NCI-H2227 treated with DMSO at 0.1 percent for 48 hours (cell line): ENCODE results near the gene TIMP2.
"Not testable (repeated sequence)": the region's sequence is repeated elsewhere in the genome, so short reads cannot be mapped to it uniquely, and the experiment has no call there.

Experiments
- DNase-seq: peaks from one replicate; lab custom pipeline; 2025; lab: John Stamatoyannopoulos, UW

Gene TIMP2

DNA sequence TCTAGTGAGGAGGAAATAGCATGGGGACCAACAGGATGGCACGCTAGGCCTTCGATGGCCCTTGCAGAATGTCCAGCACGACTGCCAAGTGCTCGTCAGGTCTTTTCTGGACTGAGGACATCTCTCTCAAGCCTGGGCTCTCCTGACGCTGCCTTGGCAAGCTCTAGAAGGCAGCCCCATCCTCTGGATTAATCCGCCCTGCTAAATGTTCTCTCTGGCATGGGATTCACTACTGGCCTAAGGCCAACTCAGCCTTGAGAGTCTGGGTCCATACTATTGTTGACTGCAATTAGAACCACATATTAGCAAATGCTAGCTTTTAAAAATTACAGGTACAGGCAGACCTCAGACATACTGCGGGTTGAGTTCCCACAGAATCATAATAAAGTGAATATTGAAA lies 19.6 kb downstream of the TIMP2 start:
- no peak for DNase-seq

DNA sequence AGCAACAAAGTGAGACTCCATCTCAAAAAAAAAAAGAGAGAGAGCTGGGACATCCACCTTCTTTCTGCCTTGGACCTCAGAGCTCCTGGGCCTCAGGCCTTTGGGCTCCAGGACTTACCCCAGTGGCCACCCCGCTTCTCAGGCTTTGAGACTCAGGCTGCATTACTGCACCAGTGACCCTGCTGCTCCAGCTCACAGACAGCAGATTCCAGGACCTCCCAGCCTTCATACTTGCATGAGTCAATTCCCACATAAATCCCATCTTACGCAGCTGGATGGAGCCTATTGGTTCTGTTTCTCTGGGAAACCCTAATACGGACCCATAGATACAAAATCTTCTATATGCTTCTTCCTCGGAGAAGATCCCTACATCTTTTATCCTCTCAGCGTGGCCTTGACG lies 20.1 kb downstream of the TIMP2 start:
- no peak for DNase-seq

DNA sequence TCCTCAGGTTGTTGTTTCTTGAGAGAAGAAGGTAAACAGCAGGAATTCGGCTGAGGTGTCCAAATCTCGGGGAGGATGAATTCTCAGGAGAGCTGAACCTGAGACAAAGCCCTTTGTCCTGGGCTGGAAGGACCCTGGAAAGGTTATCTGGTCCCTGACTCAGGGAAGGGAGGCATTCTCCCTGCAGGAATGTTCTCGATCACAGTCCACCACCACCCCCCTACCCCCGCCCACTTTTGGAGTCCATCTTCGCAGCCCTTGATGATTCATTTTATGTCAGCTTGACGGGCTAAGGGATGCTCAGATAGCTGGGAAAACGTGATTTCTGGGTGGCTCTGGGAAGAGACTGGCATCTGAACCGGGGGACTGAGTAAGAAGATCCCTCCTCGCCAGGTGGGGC lies 20.8 kb downstream of the TIMP2 start:
- no peak for DNase-seq

GRCh38 chr17:78903101-78903779 lies 21.9 kb downstream of the TIMP2 start, which contains the start of gene CEP295NL:
Gene CEP295NL (minus strand): TSS chr17:78903201. CDS start chr17:78901828, 1,373 bp downstream.
- peak; percentile 18 for DNase-seq

DNA sequence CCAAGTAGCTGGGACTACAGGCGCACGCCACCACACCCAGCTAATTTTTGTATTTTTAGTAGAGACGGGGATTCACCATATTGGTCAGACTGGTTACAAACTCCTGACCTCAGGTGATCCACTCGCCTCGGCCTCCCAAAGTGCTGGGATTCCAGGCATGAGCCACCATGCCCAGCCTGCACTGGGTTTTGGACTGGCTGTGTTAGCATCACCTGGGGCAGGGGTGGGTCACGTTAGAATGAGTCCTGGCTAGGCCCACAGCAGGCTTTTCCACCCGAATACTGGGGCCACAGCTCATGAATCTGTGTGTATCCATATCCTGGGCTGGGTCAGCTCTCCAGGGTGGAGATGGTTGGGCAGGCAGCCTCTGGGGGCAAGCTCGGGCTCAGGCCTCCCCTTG lies 23.0 kb downstream of the TIMP2 start:
- not testable (repeated sequence) for DNase-seq

- no peak for DNase-seq
Measured at GRCh38 chr17:78901806-78902205, 23.4 kb downstream of the TIMP2 start.

DNA sequence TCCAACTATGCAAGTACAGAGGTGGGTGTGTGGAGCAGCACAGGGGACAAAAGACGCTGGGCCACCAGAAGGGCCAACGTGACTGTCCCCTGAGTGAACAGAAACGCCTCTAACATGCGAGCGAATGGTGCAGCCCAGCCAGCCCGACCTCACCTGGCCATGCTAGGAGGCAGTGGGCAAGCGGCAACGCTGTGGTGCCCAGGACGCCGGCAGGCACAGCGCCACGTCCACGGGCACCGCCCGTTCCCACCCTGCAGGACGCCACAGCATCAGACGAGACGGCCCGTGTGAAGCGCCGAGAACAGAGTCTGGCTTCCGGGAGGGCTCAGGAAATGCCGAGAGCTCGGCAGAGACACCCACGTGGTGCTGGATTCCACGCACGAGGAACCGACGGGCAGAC lies 24.4 kb downstream of the TIMP2 start:
- DNase-seq, result no peak

GRCh38 chr17:78899361-78900260 lies 25.6 kb downstream of the TIMP2 start:
- no peak for DNase-seq

DNA sequence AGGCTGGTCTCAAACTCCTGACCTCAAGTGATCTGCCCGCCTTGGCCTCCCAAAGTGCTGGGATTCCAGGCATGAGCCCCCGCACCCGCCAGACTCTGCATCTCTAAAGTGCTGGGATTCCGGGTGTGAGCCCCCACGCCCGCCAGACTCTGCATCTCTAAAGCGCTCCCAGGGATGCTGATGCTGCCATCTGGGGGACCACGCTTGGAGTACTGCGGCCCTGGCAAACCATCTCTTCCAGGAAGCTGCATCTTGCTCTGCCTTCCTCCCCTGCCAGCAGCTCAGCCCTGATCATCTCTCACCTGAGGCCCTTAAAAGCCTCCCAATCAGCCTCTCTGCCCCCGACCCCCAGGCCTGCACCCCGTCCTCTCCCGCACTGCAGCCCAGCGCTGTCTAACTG lies 26.2 kb downstream of the TIMP2 start:
- DNase-seq, result no peak

GRCh38 chr17:78898075-78898836 lies 26.9 kb downstream of the TIMP2 start:
- no peak for DNase-seq

- DNase-seq, result no peak
Measured at GRCh38 chr17:78897664-78898047, 27.5 kb downstream of the TIMP2 start.

DNA sequence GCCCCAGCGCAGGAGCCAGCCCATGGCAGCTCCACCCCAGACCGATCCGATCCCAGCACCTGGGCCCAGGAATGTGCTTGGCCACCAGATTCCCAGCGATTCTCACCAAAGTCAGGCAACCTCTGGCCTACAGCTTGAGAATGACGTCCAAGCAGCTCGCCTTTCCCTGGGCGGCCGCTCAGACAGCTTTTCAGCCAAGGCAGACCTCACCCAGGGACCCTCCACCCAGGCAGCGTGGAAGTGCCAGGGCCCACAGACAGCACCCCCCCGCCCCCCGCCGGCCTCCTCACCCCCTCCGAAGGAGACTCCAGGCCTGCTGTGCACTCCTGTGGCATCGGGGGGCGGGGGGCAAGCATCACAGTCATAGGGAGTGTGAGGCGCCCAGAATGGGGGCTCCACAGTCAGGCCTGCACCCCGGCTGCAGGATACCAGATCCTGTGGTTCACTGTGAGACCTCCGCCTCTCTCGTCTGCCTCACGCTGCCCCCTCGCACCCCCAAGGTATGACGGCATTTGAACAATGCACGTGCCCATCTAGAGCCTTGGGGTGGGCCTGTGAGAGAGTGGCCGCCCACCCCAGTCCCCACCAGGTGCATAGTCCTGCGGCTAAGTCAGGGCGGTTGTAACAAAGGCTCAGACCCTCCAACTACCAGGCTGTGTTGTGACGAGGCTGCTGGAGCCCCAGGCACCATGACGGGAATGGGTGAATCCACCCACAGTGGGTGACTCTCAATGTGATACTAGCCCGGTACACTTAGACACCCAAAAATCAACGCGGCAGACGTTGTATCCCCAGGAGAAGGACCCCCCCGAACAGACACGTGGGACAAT lies 28.1 kb downstream of the TIMP2 start:
- no peak for DNase-seq

- DNase-seq, result no peak
Measured at GRCh38 chr17:78896091-78896833, 28.9 kb downstream of the TIMP2 start.

GRCh38 chr17:78895322-78895721 lies 29.9 kb downstream of the TIMP2 start:
- DNase-seq, result no peak

DNA sequence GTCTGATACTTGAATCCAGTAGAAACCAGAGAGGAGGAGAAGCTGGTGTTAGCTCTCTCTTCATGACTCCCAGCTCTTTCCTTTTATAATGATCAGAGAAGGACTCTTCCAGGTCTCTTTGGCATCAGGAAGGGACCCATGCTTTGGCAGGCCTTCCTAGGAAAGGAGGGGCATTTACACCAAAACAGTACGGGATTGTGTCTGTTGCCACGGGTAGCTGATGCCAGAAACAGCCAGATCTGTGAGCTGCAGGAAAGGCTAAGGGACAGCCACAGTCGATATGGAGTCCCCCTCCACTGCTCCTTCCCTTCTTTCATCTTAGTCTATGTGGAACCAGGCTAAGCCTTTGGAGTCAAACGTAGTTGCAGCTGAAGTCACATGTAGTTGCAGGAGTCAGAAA lies 31.5 kb downstream of the TIMP2 start:
- no peak for DNase-seq

- DNase-seq, result no peak
Measured at GRCh38 chr17:78892936-78893379, 32.2 kb downstream of the TIMP2 start.

DNA sequence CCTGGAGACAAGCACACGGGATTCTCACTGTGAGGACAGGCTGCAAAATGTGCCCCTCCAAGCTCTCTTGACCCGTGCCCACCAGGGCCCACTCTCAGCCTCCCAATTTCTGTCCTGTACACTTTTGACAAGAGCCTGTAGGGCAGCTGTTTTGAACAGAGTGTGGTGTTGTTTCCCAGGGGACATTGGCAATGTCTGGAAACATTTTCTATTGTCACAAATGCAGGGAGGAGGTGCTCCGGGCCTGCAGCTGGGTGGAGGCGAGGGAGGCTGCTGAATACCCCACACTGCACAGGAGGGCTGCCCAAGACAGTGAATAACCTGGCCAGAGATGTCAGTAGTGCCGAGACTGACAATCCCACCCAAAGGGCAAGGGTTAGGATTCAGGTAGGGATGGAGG lies 32.7 kb downstream of the TIMP2 start:
- DNase-seq, result no peak

GRCh38 chr17:78892062-78892456 lies 33.1 kb downstream of the TIMP2 start:
- DNase-seq, result no peak

- no peak for DNase-seq
Measured at GRCh38 chr17:78891406-78892061, 33.7 kb downstream of the TIMP2 start.

- no peak for DNase-seq
Measured at GRCh38 chr17:78890498-78890897, 34.7 kb downstream of the TIMP2 start.
